RWPE1 (cell line): ENCODE results near the gene OR6B2.

Source experiments
- CTCF ChIA-PET: fragments of 350-600 bp; sonication (Branson Sonifier 250); formaldehyde crosslinking; extraction: SDS; loops from one replicate; lab custom pipeline; 2021; lab: Yijun Ruan, JAX
- POLR2A ChIA-PET: fragments of 400-600 bp; formaldehyde crosslinking; extraction: SDS; loops from one replicate; lab custom pipeline; 2020; ENCODE audit warnings: antibody characterized with exemption; ENCODE audit not compliant: low non-redundant PET; lab: Yijun Ruan, JAX
- DNase-seq: peaks from one replicate; pipeline ENCODE4 v3.0.0; 2012; ENCODE audit warnings: low spot score
- H3K27ac ChIP-seq: fragments of 450-650 bp; 2 replicates; pipeline ENCODE4 v1.5.1; 2017
- CTCF ChIP-seq: fragments of 450-650 bp; conservative IDR thresholded peaks from 2 replicates; pipeline ENCODE4 v1.5.1; 2017; ENCODE audit warnings: low read depth, mild to moderate bottlenecking

OR6B2 gene

DNA sequence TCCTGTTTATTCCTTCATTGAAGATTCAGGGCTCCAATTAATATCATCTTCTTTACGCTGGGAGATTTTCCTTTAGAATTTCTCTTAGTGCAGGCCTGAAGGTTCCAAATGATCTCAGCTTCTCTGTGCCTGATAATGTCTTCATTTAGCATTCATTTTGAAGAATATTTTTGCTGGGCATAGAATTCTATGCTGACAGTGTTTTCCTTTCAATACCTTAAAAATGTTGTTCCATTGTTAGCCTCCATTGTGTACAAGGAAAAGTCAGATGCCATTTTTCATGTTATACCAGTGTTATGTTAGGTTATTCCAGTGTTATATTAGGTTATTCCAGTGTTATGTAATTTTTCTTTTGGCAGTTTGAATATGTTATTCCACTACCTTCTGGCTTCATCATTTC is 38.0 kb upstream of the OR6B2 start:
- POLR2A ChIA-PET, result no interaction called here
- CTCF ChIA-PET, result interaction anchor here (0.6 kb wide), 1 partner anchor 107 kb away, joined by 3 read pairs; no protein-coding TSS in a partner anchor
- H3K27ac ChIP-seq, result no peak overlapping the region
- no peak for DNase-seq
- TF ChIP-seq CTCF, result no peak

GRCh38 chr2:240066489-240066888 is 36.3 kb upstream of the OR6B2 start:
- TF ChIP-seq CTCF, result no peak
- CTCF ChIA-PET, result interaction anchor here (1.3 kb wide), 1 partner anchor 78 kb away, joined by 4 read pairs; no protein-coding TSS in a partner anchor

DNA sequence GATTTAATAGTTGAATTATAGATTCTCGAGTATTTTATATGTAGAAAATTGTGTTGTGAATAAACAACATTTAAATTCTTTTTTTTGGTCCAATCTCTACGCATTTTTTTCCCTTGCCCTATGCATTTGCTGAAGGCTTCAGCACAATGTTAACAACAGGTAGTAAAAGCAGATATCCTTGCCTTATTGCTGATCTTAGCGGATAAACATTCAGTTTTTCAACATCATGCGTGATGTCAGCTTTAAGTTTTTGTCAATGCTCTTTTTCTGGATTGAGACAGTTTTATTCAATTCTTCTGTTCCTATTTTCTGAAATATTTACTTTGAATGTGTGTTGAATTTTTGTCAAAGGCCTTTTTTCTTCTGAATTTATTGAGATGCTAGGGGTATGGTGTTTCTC is 34.7 kb upstream of the OR6B2 start:
- H3K27ac ChIP-seq, result no peak overlapping the region
- CTCF ChIA-PET, result no interaction called here
- no peak for DNase-seq
- POLR2A ChIA-PET, result no interaction called here
- TF ChIP-seq CTCF, result no peak

More at GRCh38 chr2:240066489-240066888, 36.3 kb upstream of the OR6B2 start:
- POLR2A ChIA-PET, result no interaction called here
- no peak overlapping the region for H3K27ac ChIP-seq
- no peak for DNase-seq

- peak; percentile 48 for DNase-seq
- ChIA-PET CTCF (interaction anchor here (0.6 to 3.4 kb wide), 5 partner anchors 14 to 91 kb away, joined by 3 to 67 read pairs (median 4); partner anchors contain the start of gene OTOS), POLR2A (interaction anchor here (0.6 kb wide), 1 partner anchor 17 kb away, joined by 3 read pairs; no protein-coding TSS in a partner anchor)
Observed at GRCh38 chr2:240060977-240061591, 30.9 kb upstream of the OR6B2 start.

GRCh38 chr2:240056678-240057077 is 26.4 kb upstream of the OR6B2 start:
- H3K27ac ChIP-seq, result no peak overlapping the region
- POLR2A ChIA-PET, result no interaction called here
- no peak for TF ChIP-seq CTCF
- CTCF ChIA-PET, result interaction anchor here (0.7 to 0.9 kb wide), 2 partner anchors 13 to 87 kb away, joined by 3 read pairs; no protein-coding TSS in a partner anchor
- DNase-seq, result no peak

More at GRCh38 chr2:240060977-240061591, 30.9 kb upstream of the OR6B2 start:
- TF ChIP-seq CTCF, result peak; percentile 75
- H3K27ac ChIP-seq, result no peak overlapping the region

DNA sequence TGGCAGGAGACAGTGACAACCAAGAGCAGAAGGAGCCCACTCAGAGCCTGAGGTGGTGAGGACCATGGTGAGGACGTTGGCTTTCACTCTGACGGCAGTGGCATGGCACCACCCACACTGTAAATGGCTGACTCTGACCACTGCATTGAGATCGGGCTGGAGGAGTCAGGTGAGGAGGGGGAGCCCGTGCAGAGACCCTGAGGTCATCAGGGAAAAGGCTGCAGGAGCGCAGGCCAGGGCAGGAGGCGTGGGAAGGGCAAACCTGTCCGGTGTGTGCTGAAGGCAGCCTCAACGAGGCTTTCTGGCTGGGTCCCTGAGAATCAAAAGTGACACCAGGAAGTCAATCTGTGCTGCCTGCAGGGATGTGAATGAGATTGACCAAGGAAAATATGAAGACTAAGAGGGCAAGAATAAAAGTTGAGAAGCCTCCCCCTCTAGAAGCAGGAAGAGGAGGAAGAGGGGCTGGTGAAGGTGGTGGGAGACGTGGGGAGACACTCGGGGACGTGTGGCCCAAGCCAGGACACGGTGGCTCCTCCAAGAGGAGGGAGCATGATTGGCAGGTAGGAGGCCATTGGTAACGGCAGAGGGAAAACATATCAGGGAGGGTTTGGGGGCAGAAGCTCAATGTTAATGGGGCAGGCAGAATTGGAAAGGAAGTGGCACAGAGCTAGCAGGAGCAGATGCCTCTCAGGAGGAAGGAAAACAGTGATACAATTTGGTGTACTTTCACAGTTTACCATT is 25.1 kb upstream of the OR6B2 start:
- DNase-seq, result no peak
- ChIA-PET CTCF (interaction anchor here (0.7 kb wide), 1 partner anchor 57 kb away, joined by 3 read pairs; no protein-coding TSS in a partner anchor), POLR2A (no interaction called here)
- H3K27ac ChIP-seq, result no peak overlapping the region
- no peak for TF ChIP-seq CTCF
